ENCODE measurements around the gene S100A3.
"Not testable (repeated sequence)": the region's sequence is repeated elsewhere in the genome, so short reads cannot be mapped to it uniquely, and the experiment has no call there.

Gene S100A3

DNA sequence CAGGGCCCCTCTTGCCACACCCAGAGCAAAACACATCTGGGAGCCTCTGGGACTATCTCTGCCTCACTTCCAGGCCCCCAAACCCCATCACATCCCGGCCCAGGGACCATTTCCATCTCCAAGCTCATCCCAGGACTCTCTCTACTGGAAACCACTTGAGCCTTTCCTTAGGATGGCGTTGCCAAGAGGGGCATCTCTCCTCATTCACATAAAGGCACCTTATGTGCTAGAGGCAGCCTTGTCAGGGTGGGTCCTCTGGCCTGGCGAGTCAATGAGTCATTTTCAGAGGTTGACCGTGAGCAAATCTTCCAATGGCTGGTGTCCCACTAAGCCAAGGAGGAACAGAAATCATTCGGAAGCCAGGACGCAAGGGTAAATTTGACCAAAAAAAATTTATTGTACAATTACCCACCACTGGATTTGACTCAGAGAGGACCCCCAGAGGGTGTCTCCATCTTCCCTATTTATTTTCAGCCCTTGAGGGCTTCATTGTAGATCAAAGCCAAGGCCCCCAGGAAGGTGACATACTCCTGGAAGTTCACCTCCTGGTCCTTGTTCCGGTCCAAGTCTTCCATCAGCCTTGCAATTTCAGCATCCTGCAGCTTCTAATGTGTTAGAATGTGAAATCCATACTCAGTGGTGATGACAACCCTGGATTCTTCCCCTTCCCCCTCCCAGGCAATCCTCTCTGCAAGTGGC, 14.7 kb downstream of the S100A3 start:
- no peak for DNase-seq

DNA sequence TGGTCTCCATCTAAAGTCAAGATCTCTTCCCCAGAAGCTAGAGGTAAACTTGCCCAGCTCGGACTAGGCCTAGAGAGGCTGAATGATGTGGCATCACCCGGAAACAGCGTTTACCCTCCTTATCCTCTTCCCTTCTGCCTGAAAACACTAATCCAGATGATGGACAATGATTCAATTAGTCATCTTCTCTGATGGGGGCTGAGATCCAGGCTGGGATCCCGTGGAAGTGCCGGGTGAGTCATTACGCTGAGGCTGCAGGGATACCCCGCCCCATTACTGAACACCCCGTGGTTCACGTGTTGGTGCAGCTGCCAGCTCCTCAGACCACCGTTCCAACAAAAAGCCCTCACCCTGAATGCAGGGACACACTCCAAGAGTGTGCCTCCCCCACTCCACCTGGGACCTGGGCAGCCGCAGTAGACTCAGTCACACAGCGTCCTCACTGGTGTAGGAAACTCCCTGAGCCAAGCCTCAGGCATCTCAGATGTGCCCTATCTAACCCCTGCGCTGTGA, 15.3 kb downstream of the S100A3 start:
- no peak for DNase-seq

DNA sequence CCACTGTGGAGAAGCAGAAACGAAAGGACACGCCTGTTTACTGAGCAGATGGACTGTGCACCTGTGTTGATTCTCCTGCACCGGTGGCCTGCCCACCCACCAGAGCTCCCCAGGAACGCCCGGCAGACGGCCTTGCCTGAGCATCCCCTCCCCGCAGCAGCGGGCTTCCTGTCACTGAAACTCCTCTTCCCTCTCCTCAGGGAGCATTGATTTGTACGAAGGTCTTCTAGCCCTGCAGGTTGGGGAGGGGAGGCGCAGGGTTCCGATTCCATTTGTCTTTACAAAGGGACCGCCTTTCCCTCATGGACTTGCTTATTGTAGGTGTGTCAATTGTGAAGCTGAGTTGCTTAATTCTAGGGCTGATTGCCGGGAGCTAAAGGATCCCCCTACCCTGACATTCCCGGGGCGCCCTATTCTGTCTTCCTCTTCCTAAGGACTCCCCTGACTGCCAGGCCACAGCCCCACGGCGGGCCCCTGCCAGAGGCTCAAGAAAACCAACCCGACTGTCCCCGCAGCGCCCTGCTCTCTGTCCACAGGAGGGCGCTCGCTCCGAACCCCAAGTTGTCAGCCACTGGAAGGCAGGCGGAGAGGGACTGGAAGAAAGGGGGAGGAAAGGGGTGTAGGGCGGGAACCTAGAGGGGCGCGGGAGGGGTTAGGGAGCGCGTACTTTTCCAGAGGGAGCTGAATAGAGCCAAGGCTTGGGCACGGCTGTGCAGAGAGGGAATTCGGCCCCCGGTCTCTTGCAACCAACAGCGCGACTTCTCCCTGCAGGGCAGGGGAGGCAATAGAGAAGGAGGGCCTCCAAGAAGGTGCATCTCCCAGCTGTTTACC, 16.1 kb downstream of the S100A3 start:
- no peak for DNase-seq

DNA sequence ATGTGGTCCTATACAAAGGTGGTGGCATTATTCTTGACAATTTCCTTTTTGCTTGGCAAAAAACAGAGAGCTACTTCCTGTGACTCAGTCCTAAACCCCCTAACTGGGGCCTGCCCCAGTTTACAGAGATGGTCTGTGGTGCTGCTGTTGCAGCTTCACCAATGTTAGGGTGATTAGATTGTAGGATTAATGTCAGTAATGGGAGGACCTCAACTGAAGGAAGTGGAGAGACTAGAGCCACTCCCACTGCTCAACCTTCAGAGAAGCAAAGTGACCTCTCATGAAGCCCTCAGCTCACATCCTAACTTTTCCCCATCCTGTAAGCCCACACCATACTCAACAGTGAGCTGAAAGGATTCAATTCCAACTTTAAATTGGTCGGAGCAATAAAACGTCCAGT, 16.9 kb downstream of the S100A3 start:
- DNase-seq, result no peak

DNA sequence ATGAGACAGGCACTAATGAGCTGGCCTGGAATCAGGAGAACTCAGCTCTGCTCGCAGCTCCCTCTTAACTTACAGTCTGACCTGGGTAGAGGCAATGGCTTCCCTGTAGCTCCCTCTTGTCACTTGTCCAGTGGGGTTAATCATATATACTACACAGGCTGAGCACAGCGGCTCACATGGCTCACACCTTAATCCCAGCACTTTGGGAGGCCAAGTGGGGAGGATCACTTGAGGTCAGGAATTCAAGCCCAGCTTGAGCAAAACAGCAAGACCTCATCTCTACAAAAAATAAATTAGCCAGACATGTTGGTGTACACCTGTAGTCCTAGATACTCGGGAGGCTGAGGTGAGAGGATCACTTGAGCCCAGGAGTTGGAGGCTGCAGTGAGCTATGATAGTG, 17.4 kb downstream of the S100A3 start:
- no peak for DNase-seq

DNA sequence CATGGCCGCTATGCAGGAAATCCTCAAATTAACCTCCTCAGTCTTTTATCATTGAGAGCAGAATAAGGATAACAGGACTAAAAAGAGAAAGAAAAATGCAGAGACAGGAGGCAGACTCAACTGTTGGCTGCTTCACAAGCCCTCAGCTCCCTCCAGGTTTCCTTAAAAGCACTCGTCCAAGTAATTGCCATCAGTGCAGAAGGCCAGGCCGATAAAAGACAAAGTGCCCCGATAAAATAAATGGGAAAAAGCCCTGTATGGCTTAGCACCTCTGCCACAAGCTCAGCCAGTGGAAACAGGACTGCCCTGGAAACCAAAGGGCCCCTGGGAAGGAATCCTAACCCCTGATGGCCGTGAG, 21.4 kb downstream of the S100A3 start:
- no peak for DNase-seq

DNA sequence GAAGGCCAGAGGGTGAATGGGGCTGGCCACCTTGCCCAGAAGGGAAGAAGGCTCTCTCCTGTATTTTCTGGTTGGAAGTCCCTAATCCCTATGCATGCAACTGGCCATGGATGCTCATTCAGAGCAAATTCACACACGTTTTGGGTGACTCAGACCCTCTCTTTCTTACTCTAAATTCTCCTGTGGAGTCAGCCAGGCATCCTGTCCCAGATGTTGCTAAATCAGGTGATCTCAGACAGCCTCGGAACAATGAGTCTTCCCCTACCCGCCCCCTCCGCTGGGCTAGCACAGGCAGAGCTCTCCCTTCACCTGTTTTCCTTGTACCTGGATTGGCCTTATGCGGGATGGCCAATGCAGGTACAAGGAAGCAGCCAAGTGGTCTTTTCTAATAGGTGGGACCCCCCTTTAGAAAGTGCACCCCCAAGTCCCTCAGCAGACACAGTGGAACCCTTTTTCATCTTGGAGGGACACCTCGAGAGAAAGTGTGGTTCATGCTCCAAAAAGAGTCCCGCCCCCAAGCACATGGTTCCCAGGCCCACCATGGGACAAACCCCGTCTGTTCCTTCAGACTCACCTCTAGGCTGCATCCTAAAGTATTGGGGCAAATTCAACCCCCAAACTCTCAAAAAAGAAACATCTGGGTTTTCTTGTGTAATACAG, 21.9 kb downstream of the S100A3 start:
- DNase-seq, result no peak

DNA sequence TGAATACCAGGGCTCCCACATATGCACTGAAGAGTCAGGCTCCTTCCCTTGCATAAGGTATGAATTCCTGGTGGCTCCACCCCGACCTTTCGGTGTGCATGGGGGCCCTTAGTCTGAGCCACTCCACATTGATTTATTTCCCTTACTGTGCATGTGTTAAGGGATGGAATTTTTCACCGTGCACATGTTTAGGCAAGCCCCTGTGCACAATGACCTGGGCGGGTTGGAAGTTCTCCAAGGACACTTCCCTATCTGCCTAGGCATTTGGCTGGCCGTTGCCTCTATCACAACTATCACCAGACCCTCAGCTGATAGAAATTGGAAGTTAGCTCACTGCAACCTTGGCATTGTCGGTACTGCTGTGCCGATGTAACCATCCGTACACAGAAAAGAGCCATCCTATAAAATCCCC, 22.9 kb downstream of the S100A3 start:
- DNase-seq, result no peak

DNA sequence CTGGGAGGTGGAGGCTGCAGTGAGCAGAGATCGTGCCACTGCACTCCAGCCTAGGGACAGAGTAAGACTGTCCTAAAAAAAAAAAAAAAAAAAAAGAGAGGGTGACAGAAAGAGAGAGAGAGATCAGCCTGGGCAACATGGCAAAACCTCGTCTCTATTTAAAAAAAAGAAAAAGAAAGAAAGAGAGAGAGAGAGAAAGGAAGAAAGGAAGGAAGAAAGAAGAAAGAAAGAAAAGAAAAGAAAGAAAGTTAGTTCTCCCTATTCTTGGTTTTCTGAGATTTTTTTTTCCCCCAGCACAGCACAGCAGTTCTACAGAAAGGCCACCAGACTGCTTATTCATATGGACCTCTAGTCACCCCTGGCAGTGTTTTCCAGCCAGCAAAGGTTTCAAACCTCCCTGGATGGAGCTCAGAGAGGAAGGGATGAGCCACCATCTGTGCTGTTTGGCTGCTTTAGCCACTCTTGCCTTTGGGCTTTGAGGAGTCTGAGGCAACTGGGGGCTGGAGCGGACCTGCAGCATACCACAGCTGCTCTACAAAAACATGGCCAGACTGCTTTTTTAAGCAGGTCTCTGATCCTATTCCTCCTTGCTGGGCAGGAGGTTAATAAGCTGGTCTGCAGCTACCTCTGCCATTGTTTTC, 23.9 kb downstream of the S100A3 start:
- no peak for DNase-seq

DNA sequence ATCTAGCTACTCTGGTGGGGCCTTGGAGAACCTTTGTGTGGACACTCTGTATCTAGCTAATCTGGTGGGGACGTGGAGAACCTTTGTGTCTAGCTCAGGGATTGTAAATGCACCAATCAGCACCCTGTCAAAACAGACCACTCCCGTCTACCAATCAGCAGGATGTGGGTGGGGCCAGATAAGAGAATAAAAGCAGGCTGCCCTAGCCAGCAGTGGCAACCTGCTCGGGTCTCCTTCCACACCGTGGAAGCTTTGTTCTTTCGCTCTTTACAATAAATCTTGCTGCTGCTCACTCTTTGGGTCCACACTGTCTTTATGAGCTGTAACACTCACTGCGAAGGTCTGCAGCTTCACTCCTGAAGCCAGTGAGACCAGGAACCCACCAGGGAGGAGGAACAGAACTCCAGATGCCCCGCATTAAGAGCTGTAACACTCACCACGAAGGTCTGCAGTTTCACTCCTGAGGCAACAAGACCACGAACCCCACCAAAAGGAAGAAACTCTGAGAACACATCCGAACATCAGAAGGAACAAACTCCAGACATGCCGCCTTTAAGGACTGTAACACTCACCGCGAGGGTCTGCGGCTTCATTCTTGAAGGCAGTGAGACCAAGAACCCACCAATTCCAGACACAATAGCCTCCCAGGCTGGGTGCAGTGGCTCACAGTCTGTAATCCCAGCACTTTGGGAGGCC, 26.6 kb downstream of the S100A3 start:
- not testable (repeated sequence) for DNase-seq

DNA sequence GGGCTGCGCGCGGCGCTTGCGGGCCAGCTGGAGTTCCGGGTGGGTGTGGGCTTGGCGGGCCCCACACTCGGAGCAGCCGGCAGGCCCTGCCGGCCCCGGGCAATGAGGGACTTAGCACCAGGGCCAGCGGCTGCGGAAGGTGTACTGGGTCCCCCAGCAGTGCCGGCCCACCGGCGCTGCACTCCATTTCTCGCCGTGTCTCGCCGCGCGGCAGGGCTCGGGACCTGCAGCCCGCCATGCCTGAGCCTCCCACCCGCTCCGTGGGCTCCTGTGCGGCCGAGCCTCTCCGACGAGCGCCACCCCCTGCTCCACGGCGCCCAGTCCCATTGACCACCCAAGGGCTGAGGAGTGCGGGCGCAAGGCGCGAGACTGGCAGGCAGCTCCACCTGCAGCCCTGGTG, 27.2 kb downstream of the S100A3 start:
- not testable (repeated sequence) for DNase-seq

DNA sequence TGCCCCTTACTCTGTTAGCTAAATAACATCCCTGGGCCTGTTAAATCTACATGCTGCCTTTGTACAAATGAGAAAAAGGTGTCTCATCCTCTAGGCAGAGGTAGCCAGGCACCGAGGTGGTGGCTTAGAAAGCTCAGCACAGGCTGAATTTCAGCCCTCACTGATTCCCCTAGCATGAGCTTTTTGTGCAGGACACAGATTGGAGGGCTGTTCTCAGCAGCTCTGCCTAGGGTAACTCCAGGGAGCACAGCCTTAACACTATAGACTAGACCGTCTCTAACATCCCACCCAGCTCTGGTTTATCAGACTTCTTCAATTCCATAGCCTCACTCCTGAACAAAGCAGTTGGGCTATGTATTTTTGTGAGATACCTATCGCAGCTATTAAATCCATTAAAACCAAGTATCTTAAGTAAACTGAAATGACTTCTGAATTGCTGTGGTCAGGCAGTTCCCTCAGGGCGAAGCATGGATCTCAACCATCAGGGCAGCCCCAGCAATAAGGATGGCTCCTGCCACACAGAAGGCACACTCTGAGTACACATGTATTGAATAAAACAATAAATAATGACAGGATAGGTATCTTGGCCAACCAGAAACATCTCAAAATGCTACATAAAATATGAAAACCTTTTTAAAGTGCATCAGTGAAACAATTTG, 28.1 kb downstream of the S100A3 start:
- DNase-seq, result no peak

DNA sequence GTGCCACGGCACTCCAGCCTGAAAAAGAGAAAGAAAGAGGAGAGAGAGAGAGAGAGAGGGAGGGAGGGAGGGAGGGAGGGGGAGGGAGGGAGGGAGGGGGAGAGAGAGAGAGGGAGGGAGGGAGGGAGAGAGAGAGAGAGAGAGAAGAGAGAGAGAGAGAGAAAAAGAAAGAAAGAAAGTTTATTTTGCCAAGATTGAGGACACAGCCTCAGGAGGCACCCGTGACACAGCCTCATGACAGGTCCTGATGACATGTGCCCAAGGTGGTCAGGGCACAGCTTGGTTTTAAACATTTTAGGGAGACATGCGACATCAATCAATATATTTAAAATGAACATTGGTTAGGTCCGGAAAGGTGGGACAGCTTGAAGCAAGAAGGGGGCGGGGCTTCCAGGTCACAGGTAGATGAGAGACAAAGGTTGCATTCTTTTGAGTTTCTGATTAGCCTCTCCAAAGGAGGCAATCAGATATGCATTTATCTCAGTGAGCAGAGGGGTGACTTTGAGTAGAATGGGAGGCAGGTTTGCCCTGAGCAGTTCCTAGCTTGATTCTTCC, 28.8 kb downstream of the S100A3 start:
- not testable (repeated sequence) for DNase-seq

DNA sequence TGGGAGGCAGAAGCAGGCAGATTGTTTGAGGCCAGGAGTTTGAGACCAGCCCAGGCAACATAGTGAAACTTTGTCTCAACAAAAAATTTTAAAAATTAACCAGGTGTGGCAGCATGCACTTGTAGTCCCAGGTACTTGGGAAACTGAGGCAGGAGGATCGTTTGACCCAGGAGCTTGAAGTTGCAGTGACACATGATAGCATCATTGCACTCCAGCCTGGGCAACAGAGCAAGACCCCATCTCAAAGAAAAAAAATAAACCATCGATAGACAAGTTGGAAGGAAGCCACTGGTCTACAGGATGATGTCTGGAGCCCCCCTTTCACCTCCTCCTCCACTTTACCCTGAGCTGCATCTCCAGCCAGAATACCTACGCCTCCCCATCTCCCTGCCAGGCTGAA, 29.8 kb downstream of the S100A3 start:
- no peak for DNase-seq

DNA sequence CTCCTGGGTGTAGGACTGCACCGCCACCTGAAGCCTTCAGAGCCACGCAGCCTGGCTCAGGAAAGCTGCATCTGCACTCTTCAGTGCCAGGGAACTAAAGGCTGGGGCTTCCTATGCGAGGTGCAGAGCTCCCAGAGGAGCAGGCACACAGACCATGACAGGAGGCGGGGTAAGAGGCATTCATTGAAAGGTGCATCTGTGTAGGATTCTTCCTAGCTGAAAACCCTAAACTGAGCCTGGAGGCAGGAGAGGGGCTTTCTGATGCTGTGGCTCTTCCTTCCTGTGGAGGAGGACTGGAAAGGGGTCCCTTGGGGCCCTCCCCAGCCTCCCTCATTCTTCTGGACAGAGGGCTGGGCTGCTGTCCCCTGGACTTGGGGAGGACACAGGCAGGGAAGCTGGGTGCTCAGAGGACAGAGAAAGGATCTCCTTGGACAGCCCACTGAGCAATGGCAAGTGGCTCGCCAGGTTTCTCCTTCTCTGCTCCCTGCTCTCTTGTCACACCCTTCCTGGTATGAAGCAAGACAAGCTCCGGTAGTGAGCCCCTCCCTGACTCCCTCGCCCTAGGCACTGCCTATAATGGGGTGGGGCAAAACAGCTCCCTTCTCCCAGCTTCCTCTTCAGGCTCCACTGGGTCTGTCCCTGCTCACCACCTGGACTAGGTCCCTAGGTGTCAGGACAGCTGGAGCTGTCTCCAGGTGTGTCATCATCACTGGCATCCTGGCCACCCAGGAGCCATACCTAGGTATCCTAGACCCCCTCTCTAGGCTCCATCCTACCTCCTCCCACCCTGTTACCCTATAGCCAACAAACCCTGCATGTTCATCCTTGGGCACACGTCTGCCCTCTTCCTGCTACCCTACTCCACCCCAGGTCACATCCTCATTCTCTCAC, 33.3 kb downstream of the S100A3 start:
- no peak for DNase-seq

DNA sequence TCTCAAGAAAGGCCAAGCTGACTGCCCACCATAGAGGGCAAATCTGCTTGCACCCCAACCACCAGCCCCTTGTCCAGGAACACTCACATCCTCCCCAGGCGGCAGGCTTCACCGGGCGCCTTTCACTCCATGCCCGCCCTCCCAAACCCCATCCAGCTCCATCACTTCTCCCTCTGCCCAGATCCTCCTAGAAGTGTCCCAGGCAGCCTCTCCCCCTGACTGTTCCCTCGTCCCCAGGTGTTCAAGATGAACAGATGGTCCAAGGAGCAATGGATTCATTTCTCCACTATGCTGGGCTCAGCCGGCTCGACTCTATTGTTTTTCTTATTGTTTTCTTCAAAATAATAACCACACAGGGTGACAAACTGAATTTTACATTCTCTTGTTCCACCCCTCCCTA, 35.4 kb downstream of the S100A3 start:
- no peak for DNase-seq

DNA sequence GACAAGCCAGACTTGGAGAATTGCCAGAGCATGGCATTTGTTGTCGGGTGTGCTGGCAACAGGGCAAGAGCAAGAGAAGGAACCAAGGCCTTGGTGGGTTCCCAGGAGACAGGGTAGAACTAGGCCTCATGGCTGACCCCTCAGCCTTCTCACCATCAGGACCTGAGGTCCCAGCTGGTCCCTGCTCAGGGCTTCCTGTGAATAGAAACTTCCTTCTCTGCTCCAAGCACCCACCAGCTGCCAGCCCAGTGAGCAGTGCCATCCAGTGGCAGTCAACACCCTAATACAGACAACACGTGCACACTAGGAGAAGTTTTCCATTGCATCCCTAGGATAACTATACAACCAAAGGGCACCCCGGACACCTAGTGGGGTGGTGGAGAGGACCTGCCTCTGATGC, 36.0 kb downstream of the S100A3 start:
- no peak for DNase-seq

DNA sequence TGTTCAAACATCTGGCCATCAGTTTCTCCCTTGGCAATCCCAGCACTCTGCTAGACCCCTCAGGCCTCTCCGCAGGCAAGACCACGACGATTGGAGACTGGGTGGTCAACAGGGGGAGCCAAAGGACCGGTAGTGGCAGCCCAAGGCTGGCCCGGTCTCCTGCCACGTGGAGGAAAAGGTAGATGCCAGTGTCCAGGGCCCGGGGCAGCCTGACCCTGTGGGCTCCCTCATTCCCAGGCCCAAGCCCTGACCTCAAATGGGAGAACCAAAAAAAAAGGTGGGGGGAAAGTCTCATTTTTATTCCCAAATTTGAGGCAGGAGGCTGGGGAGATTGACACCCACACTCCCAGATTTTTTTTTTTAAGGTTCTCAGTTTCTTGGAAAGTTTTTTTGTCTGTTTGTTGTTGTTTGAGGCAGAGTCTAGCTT, 38.1 kb downstream of the S100A3 start:
- DNase-seq, result no peak

DNA sequence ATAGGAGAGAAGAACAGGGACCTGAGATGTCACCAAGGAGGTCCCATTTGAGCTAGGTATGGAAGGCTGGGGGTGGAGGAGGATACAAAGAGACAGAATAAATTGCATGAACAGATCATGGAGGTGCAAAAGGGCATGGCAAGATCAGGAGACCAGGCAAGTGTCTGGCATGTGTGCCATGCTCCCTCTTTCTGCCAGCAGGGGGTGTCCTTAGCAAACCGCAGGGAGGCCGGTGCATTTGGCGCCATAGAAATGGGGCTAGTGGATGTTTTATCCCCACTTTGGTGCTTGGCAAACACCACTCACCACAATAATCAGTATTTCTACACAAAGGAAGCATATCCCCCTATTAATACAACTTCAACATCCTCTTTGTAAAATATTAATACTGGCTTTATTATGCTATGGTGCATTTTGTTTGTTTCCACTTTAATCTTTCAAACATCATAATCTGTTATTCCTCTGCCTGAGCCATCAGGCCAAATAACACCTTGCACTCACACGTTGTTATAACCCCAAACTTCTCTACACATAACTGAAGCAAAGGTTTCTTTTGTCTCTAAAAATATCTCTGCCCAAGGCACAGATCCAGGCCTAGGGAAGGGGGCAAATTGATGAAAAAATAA, 39.2 kb downstream of the S100A3 start:
- no peak for DNase-seq

DNA sequence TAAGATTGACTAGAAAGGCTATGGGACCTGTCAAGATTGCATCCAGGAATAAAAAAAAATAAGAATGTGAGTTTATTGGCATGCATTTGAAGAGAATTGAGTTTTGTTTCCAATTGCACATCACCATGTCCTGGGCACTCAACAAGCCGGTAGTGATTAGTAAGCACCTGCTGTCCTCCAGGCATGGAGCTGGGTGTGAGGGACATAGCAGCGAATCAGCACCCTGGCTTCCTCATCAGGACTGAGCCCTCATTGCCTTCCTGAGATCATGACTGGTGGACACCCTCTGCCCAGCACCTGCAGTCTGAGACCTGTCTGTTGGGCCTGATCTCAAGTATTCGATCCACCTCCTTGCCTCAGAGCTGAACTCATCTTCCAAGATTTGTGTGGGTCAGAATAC, 40.0 kb downstream of the S100A3 start:
- no peak for DNase-seq

Data from NCI-H1436 treated with DMSO at 0.1 percent for 48 hours (cell line).